Thoracic aorta (tissue), 2 donors: ENCODE measurements around the gene ADAMTS7. TPM values are rescaled to one million over a fixed set of nuclear protein-coding genes. Genes with fewer than 3 reads are reported as not detected.
"Not testable (repeated sequence)": the region's sequence is repeated elsewhere in the genome, so short reads cannot be mapped to it uniquely, and the experiment has no call there.

Source experiments
- ATAC-seq: fragments of 150-250 bp; one replicate; pipeline ENCODE4 v1.8.0; 2017; ENCODE audit warnings: low read depth; ENCODE audit not compliant: insufficient number of reproducible peaks, low FRiP score
- DNase-seq: peaks from one replicate; pipeline ENCODE4 v3.0.0-alpha.2; 2020; ENCODE audit warnings: low spot score
- H3K27ac ChIP-seq, 2 donors: fragments of 200-600 bp; sonication (generic); 1 replicate in 1 of 2; 2 replicates in 1 of 2; pipeline ENCODE4 v1.5.1; 2016; ENCODE audit warnings: mild to moderate bottlenecking in 2 of 2, moderate library complexity in 2 of 2
- H3K27me3 ChIP-seq: fragments of 200-600 bp; sonication (generic); replicated peaks from 2 replicates; pipeline ENCODE4 v1.6.0; 2016; ENCODE audit warnings: mild to moderate bottlenecking; ENCODE audit not compliant: insufficient read depth
- H3K36me3 ChIP-seq: fragments of 200-600 bp; sonication (generic); one replicate; pipeline ENCODE4 v1.5.1; 2016
- H3K4me1 ChIP-seq, 2 donors: fragments of 200-600 bp; sonication (generic); 1 replicate in 1 of 2; 2 replicates in 1 of 2; pipeline versions ENCODE4 v1.5.1 to v1.6.0; 2016; ENCODE audit warnings: low read depth in 2 of 2, mild to moderate bottlenecking in 1 of 2; ENCODE audit not compliant: control insufficient read depth in 1 of 2
- H3K4me3 ChIP-seq: fragments of 200-600 bp; sonication (generic); 2 replicates; pipeline ENCODE4 v1.5.1; 2016; ENCODE audit warnings: mild to moderate bottlenecking
- H3K9me3 ChIP-seq: fragments of 200-600 bp; sonication (generic); 2 replicates; pipeline ENCODE4 v1.5.1; 2016
- total RNA-seq, 2 donors: library from RNA; depleted of rRNA; stranded (reverse); fragments of >200 nt; gene quantifications; one replicate each; pipeline versions ENCODE4 v1.1.0 to v1.2.3, GENCODE V29; 2016
- TF ChIP-seq, protein P1 (sequence below): fragments of 200-600 bp; sonication (generic); IDR thresholded peaks from one replicate; pipeline ENCODE4 v1.5.1; 2019; ENCODE audit warnings: antibody characterized with exemption

ADAMTS7 gene
- total RNA-seq, 2 donors from 2014 or later: 15.6 to 60.2 TPM

DNA sequence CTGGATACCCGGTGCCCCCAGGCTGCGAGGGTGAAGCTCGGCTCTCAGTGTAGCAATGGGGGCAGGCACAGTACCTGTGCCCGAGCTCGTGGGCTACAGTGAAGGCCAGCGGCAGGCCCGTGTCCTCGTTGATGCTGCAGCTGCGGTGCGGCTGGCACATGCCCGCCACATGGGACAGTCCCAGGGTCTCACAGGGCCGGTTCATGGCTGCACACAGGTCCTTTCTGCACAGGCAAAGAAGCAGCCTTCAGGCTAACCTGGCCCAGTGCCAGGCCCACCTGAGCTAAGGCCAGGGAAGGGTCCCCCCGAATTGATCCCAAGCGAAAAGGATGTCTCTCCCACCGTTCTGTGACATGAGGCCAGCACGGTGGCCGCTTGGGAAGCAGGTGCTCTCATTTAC is 21.6 kb downstream of the ADAMTS7 start:
- Histone ChIP-seq H3K27ac (no peak overlapping the region), H3K4me1 (no peaks in the 10 kb centered on the region), H3K9me3 (no peaks in the 10 kb centered on the region), H3K36me3 (peaks cover 18% of the 10 kb centered on the region), H3K4me3 (no peak overlapping the region), H3K27me3 (no peaks in the 10 kb centered on the region)
- ATAC-seq (no peak), DNase-seq (no peak)
- TF ChIP-seq, protein P1, sequence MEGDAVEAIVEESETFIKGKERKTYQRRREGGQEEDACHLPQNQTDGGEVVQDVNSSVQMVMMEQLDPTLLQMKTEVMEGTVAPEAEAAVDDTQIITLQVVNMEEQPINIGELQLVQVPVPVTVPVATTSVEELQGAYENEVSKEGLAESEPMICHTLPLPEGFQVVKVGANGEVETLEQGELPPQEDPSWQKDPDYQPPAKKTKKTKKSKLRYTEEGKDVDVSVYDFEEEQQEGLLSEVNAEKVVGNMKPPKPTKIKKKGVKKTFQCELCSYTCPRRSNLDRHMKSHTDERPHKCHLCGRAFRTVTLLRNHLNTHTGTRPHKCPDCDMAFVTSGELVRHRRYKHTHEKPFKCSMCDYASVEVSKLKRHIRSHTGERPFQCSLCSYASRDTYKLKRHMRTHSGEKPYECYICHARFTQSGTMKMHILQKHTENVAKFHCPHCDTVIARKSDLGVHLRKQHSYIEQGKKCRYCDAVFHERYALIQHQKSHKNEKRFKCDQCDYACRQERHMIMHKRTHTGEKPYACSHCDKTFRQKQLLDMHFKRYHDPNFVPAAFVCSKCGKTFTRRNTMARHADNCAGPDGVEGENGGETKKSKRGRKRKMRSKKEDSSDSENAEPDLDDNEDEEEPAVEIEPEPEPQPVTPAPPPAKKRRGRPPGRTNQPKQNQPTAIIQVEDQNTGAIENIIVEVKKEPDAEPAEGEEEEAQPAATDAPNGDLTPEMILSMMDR: no peak

DNA sequence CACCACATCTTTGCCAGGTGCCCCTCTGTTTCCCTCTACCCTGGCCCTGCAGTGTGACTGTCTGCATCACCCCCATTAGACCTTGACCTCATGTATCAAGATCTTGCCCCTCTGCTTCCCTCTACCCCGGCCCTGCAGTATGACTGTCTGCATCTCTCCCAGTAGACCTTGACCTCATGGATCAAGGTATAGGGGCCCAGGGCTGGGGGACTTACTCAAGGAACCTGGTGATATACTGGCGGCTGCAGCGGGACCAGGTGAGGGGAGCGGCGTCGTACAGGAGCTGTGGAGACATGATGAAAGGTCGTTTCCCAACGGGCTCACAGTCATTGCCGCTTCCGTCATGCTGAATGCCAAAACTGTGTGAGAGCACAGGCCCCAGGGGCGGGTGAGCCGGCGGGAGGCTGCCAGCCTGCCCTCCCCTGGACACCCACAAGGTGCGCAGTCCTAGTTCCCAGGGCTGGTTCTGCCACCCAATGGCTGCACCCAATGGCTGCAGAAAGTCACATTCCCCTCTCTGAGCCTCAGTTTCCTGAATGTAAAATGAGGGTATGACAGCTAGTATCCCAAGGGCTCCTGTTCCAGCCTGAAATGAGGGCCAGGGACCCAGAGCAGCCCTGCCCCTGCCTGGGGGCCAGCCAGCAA is 23.1 kb downstream of the ADAMTS7 start:
- Histone ChIP-seq H3K27ac (no peak overlapping the region), H3K36me3 (peaks cover 18% of the 10 kb centered on the region), H3K27me3 (no peaks in the 10 kb centered on the region), H3K4me3 (no peak overlapping the region), H3K4me1 (no peaks in the 10 kb centered on the region), H3K9me3 (no peaks in the 10 kb centered on the region)
- ATAC-seq (no peak), DNase-seq (no peak)
- TF ChIP-seq, protein P1: no peak

DNA sequence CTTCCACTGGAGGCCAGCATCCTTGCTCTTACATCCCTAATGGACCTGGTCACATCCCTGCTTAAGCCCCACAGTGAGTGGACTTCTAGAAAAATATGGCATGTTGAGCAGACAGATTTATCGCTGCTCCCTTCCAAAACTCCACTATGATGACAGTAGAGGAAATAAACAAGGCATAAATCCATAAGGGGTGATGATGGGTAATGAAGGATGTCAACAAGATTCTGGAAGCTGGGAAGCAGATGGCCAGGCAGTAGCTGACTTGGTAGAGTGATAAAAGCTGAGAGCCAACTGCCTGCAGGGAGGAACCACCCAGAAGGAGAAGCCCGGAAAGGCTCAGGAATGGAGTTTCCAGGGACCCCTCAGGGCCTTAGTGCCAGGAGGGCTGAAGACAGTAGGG is 28.9 kb downstream of the ADAMTS7 start:
- H3K9me3 ChIP-seq, H3K27ac ChIP-seq, H3K36me3 ChIP-seq, H3K4me1 ChIP-seq, H3K4me3 ChIP-seq, DNase-seq, H3K27me3 ChIP-seq, ATAC-seq: not testable (repeated sequence)

DNA sequence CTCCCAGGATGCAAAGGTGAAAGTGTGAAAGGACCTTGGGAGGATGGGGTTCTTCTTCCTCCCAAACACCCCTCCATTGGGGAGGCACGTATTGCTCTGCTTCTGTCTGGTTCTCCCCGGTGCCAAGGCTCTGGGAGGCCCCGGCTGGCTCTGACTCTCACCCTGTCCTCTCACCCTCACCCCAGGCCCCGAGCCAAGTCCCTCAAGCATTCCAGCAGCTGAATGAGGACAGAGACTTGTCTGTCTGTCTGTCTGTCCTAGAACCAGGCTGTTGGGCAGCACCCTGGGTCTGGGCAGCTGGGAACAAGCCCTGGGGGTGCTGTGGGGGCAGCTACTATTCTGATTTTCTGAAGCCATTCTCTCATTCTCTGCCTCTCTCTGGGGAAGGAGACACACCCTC is 29.9 kb downstream of the ADAMTS7 start:
- DNase-seq, H3K36me3 ChIP-seq, H3K27me3 ChIP-seq, ATAC-seq, H3K27ac ChIP-seq, H3K4me3 ChIP-seq, H3K4me1 ChIP-seq, H3K9me3 ChIP-seq: not testable (repeated sequence)

DNA sequence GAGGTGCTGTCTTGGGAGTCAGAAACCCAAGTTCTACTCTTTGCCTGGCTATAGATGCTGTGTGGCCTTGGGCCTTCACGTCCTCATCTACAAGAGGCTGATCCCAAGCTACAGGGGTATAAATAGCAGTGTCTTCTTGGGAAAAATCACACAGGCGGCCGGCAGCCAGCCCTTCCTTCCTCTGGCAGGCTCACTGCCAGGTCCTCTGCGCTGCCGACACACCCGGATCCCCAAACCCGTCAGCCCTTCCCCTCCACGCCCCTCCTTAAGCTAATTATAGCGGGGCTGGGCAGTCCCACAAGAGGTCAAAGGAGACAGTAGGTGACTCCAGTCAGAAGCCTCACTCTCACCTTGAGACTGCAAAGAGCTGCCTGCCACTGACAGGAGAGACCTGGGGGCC is 31.3 kb downstream of the ADAMTS7 start:
- not testable (repeated sequence) for H3K4me1 ChIP-seq, H3K36me3 ChIP-seq, H3K4me3 ChIP-seq, ATAC-seq, DNase-seq, H3K27ac ChIP-seq, H3K9me3 ChIP-seq, H3K27me3 ChIP-seq

DNA sequence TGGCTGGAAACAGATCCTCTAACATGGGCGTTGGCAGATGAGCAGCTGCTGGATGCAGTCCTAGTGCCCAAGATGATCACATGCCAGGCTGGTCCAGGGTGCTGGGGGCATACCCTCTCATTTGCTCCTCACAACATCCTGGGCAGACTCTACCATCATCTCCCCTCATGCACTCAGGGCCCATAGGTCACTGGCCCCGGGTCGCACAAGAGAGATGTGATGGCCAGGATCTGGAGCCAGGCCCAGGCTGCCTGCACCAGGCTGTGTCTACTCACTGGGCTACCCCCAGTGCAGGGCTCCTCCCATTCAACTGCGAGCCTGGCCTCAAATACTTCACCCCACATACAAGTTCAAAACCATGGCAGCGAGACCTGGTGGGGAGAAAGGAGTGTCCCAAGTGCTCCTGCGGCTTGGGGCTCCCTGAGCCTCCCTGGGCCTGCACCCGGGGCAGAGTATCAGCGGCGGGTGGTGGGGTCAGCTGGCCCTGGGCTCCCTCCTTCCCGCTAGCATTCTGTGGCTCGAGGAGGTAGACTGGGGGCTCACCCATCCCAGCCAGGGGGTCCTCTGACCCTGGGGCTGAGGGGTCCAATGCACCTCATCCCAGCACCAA is 32.0 kb downstream of the ADAMTS7 start:
- not testable (repeated sequence) for H3K9me3 ChIP-seq, H3K27me3 ChIP-seq, H3K4me1 ChIP-seq, H3K36me3 ChIP-seq, DNase-seq, ATAC-seq, H3K4me3 ChIP-seq, H3K27ac ChIP-seq

DNA sequence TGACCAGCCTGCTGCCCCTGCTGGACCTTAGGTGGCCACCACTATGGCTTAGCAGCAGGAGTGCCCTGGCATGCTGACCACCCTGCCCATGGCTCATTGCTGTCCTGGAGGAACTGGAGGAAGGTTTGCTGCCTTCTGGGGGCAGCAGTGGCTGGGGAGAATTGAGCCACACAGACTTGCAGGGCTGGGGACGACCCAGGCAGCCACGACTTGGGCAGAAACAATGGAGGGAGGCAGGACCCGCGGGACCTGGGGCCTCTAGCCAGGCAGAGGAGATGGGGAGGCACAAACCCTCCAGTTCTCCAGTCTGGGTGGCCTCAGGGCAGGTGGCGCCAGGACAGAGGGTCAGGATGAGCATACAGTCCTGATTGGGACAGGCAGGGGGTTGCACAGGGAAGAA is 32.8 kb downstream of the ADAMTS7 start:
- no peak overlapping the region for H3K4me3 ChIP-seq
- no peaks in the 10 kb centered on the region for H3K9me3 ChIP-seq
- H3K27ac ChIP-seq: no peak overlapping the region
- H3K4me1 ChIP-seq: no peaks in the 10 kb centered on the region
- no peaks in the 10 kb centered on the region for H3K36me3 ChIP-seq
- TF ChIP-seq, protein P1: no peak
- ATAC-seq (no peak), DNase-seq (no peak)
- no peaks in the 10 kb centered on the region for H3K27me3 ChIP-seq

DNA sequence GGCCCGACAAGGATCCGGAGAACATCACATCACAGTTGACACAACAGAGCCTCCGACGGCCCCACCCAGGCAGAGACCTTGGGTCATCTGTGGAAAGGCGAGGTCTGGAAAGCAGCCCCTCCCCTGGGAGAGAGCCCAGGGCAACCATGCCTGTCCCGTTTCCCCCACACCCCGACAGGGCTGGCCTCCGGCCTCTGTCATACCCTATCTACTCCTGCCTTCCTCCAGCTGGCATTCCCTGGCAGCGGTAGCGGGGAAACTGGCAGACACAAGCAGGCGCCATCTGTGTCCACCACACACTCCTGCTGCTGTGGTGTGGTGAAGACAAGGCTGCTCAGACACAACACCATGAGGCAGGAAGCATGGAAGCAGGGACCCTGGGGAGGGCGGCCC is 33.3 kb downstream of the ADAMTS7 start:
- not testable (repeated sequence) for H3K4me3 ChIP-seq, H3K9me3 ChIP-seq, ATAC-seq, H3K27me3 ChIP-seq, H3K4me1 ChIP-seq, DNase-seq, H3K36me3 ChIP-seq, H3K27ac ChIP-seq

DNA sequence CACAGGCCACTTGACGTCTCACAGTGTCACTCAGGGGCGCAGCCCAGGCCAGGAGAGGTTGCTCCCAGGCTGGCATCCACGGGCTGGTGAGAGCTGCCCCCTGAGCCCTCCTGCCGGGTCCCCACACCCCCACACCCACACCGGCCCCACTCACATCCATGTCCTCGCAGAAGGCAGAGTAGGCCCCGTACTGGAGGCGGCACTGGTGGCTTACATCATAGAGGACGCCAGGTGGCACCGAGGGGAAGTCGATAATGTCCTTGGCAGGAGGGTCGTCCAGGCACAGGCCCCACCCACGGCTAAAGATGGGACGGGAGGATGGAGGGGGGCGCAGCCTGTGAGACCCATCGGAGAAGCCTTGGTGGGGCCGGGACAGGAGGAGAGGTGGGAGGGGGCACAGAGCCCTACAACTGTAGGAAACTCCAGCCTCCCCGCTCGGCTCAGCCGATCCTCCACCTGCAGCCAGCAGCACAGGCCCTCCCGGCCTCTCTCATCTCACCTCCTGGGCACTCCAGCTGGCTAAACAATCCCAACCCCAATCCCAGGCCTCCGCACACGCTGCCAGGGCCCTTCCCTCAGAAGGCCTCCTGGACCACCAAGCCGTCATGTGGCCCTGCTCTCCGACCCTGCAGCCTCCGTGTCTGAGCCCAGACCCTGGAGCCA is 33.8 kb downstream of the ADAMTS7 start:
- not testable (repeated sequence) for H3K4me3 ChIP-seq, H3K4me1 ChIP-seq, H3K36me3 ChIP-seq, H3K27ac ChIP-seq, H3K9me3 ChIP-seq, H3K27me3 ChIP-seq, ATAC-seq, DNase-seq
